Epidermal melanocyte (primary cell): ENCODE data around the gene AVL9.
A peak's percentile ranks its signal among the peaks of the same experiment; 100 is the strongest.

Experiments used
- DNase-seq: peaks from one replicate; pipeline ENCODE4 v3.0.0; 2011; ENCODE audit warnings: low spot score; ENCODE audit not compliant: insufficient read length

AVL9 gene

GRCh38 chr7:32533276-32534029 lies 38.2 kb downstream of the AVL9 start:
- DNase-seq = no peak

- no peak for DNase-seq
These were observed 39.9 kb downstream of the AVL9 start for GRCh38 chr7:32535162-32535702.

- DNase-seq = no peak
These were observed 40.7 kb downstream of the AVL9 start for GRCh38 chr7:32536016-32536415.

GRCh38 chr7:32536585-32536984 lies 41.3 kb downstream of the AVL9 start:
- no peak for DNase-seq

- no peak for DNase-seq
These were observed 42.5 kb downstream of the AVL9 start for GRCh38 chr7:32537760-32538159.

- DNase-seq = no peak
These were observed 44.1 kb downstream of the AVL9 start for GRCh38 chr7:32539366-32539765.

GRCh38 chr7:32539919-32540531 lies 44.7 kb downstream of the AVL9 start:
- DNase-seq = no peak

- no peak for DNase-seq
These were observed 47.3 kb downstream of the AVL9 start for GRCh38 chr7:32542595-32542994.

GRCh38 chr7:32559480-32559879 lies 64.2 kb downstream of the AVL9 start:
- no peak for DNase-seq

- DNase-seq = no peak
These were observed 64.8 kb downstream of the AVL9 start for GRCh38 chr7:32560075-32560474.

- DNase-seq = no peak
These were observed 66.3 kb downstream of the AVL9 start for GRCh38 chr7:32561613-32562012.

GRCh38 chr7:32564542-32564941 lies 69.3 kb downstream of the AVL9 start:
- no peak for DNase-seq

GRCh38 chr7:32569388-32570289 lies 74.3 kb downstream of the AVL9 start:
- DNase-seq = no peak

GRCh38 chr7:32573110-32573687 lies 77.9 kb downstream of the AVL9 start:
- no peak for DNase-seq

GRCh38 chr7:32574626-32575025 lies 79.3 kb downstream of the AVL9 start:
- DNase-seq = no peak

- no peak for DNase-seq
These were observed 82.1 kb downstream of the AVL9 start for GRCh38 chr7:32577421-32577820.

GRCh38 chr7:32579776-32580175 lies 84.5 kb downstream of the AVL9 start:
- DNase-seq = no peak

- DNase-seq = no peak
These were observed 85.4 kb downstream of the AVL9 start for GRCh38 chr7:32580646-32581045.

- no peak for DNase-seq
These were observed 86.7 kb downstream of the AVL9 start for GRCh38 chr7:32582036-32582435.

- peak; percentile 33 for DNase-seq
These were observed 88.5 kb downstream of the AVL9 start for GRCh38 chr7:32583791-32584190.
